Stimulated activated CD8-positive, alpha-beta memory T cell treated with anti-CD3 and anti-CD28 coated beads, Interleukin-7, amount 100 ng/mL, for 48 hours (primary cell): Measurements from ENCODE around the gene LILRB3.
A peak's percentile ranks its signal among the peaks of the same experiment; 100 is the strongest.
"Not testable (repeated sequence)": the region's sequence is repeated elsewhere in the genome, so short reads cannot be mapped to it uniquely, and the experiment has no call there.

Experiments
- DNase-seq, 2 donors: peaks; one replicate each; pipeline ENCODE4 v3.0.0-alpha.2; 2020; ENCODE audit warnings: low read depth in 1 of 2; ENCODE audit errors: extremely low read depth in 1 of 2

The LILRB3 gene

GRCh38 chr19:54243809-54244208, 21.0 kb upstream of the LILRB3 start:
- DNase-seq, result not testable (repeated sequence)

GRCh38 chr19:54242646-54243045, 19.8 kb upstream of the LILRB3 start, which contains the start of gene LILRA6:
LILRA6 (minus strand) TSS chr19:54242790.
- DNase-seq, result not testable (repeated sequence)

GRCh38 chr19:54242234-54242633, 19.4 kb upstream of the LILRB3 start:
- not testable (repeated sequence) for DNase-seq

GRCh38 chr19:54240372-54241336, 17.8 kb upstream of the LILRB3 start:
- DNase-seq, result not testable (repeated sequence)

GRCh38 chr19:54239491-54240371, 16.9 kb upstream of the LILRB3 start:
- not testable (repeated sequence) for DNase-seq

- no peak for DNase-seq
Observed at GRCh38 chr19:54233941-54234340, 11.1 kb upstream of the LILRB3 start.

- DNase-seq, result peak in 1 of 2 donors; percentile 66
Observed at GRCh38 chr19:54231077-54231931, 8.5 kb upstream of the LILRB3 start.

GRCh38 chr19:54230031-54230430, 7.2 kb upstream of the LILRB3 start:
- DNase-seq, result no peak

- DNase-seq, result no peak
Observed at GRCh38 chr19:54229146-54229545, 6.3 kb upstream of the LILRB3 start.

- DNase-seq, result not testable (repeated sequence)
Observed at GRCh38 chr19:54224619-54225018, 1.8 kb upstream of the LILRB3 start.

GRCh38 chr19:54223937-54224281, 1.1 kb upstream of the LILRB3 start:
- not testable (repeated sequence) for DNase-seq

- DNase-seq, result not testable (repeated sequence)
Observed at GRCh38 chr19:54223277-54223936, 600 bp upstream of the LILRB3 start.

- not testable (repeated sequence) for DNase-seq
Observed at GRCh38 chr19:54221947-54222346, 860 bp downstream of the LILRB3 start.

- DNase-seq, result not testable (repeated sequence)
Observed at GRCh38 chr19:54219702-54220101, 3.1 kb downstream of the LILRB3 start.

- DNase-seq, result no peak
Observed at GRCh38 chr19:54218960-54219661, 3.7 kb downstream of the LILRB3 start.

GRCh38 chr19:54218259-54218658, 4.5 kb downstream of the LILRB3 start:
- DNase-seq, result no peak

GRCh38 chr19:54217517-54218247, 5.1 kb downstream of the LILRB3 start:
- DNase-seq, result not testable (repeated sequence)

GRCh38 chr19:54216869-54217268, 5.9 kb downstream of the LILRB3 start:
- no peak for DNase-seq

- DNase-seq, result not testable (repeated sequence)
Observed at GRCh38 chr19:54214734-54215133, 8.1 kb downstream of the LILRB3 start.
